Measurements from ENCODE around the gene TBC1D9B. TPM values are rescaled to one million over a fixed set of nuclear protein-coding genes. Genes with fewer than 3 reads are reported as not detected.

Gene TBC1D9B
- total RNA-seq, 1 experiment from 2014 or later = 127 TPM

GRCh38 chr5:179890751-179891682, 16.7 kb downstream of the TBC1D9B start:
- BruUV-seq (replicated peaks) = no TSS peak
- H2AFZ ChIP-seq (ENCODE audit: low read depth, low read length, poor library complexity, severe bottlenecking) = no peak overlapping the region
- no peak for DNase-seq (ENCODE audit: low read depth, low spot score)
- no peaks in the 10 kb centered on the region for H3K27me3 ChIP-seq (ENCODE audit: insufficient read depth, low read length)
- H3K79me2 ChIP-seq (ENCODE audit: insufficient read depth, low read length) = no peaks in the 10 kb centered on the region
- no peaks in the 10 kb centered on the region for H3K9me2 ChIP-seq (ENCODE audit: insufficient read depth)
- ChIA-PET POLR2A (no interaction called here), CTCF (no interaction called here), RAD21 (ENCODE audit: low non-redundant PET in 1 of 2, low total read pairs in 2 of 2, uncharacterized antibody in 2 of 2, unreplicated experiment in 2 of 2) (no interaction called here)
- H3K4me2 ChIP-seq (ENCODE audit: low read length) = no peak overlapping the region
- H3K9ac ChIP-seq (ENCODE audit: low read length) = no peak overlapping the region
- H3K36me3 ChIP-seq (ENCODE audit: control insufficient read depth in 1 of 2, insufficient read depth in 2 of 2, low read length in 2 of 2) = peaks cover 42 to 68% of the 10 kb centered on the region in 2 experiments
- no peaks in the 10 kb centered on the region for H3K4me1 ChIP-seq (ENCODE audit: control insufficient read depth in 1 of 2, insufficient read depth in 2 of 2, low read length in 2 of 2)
- intact Hi-C loops (cut with micrococcal nuclease) = no loop called here
- TF ChIP-seq ELF1 (IDR thresholded peaks at IDR 0.05; ENCODE audit: borderline replicate concordance, low read depth) (no peak), SRF (IDR thresholded peaks at IDR 0.05; ENCODE audit: low read depth) (no peak), EZH2 (IDR thresholded peaks at IDR 0.05) (no peak), ZNF274 (IDR thresholded peaks at IDR 0.05; ENCODE audit: low read depth, low read length) (no peak), CTCF (IDR thresholded peaks at IDR 0.05 in 2 of 3, conservative IDR thresholded peaks at IDR 0.05 in 1 of 3; ENCODE audit: borderline replicate concordance in 1 of 3, insufficient read depth in 1 of 3, low read depth in 2 of 3, low read length in 2 of 3) (no peak), MAX (IDR thresholded peaks at IDR 0.05) (no peak), CBX3 (IDR thresholded peaks at IDR 0.05; ENCODE audit: low read depth) (no peak)
- H3K9me3 ChIP-seq (ENCODE audit: control insufficient read depth in 1 of 2, insufficient read depth in 1 of 2, low read depth in 1 of 2, low read length in 2 of 2) = no peaks in the 10 kb centered on the region
- no peak overlapping the region for H3K27ac ChIP-seq (ENCODE audit: low read depth, low read length)
- H4K20me1 ChIP-seq (ENCODE audit: insufficient read depth) = no peaks in the 10 kb centered on the region
- ATAC-seq = no peak
- no peak overlapping the region for H3K4me3 ChIP-seq (replicated peaks in 1 of 2; ENCODE audit: low read depth in 1 of 2, low read length in 2 of 2)

Data from HCT116 (cell line).